Measurements from ENCODE around the gene TRIM28.

The TRIM28 gene

GRCh38 chr19:58579473-58580142, 35.7 kb downstream of the TRIM28 start:
- DNase-seq (ENCODE audit: low spot score): no peak

- DNase-seq (ENCODE audit: low spot score): peak; percentile 63
Observed at GRCh38 chr19:58581227-58582141, 37.6 kb downstream of the TRIM28 start.

GRCh38 chr19:58582985-58583384, 39.1 kb downstream of the TRIM28 start:
- no peak for DNase-seq (ENCODE audit: low spot score)

GRCh38 chr19:58584498-58585441, 40.9 kb downstream of the TRIM28 start:
- no peak for DNase-seq (ENCODE audit: low spot score)

- DNase-seq (ENCODE audit: low spot score): no peak
Observed at GRCh38 chr19:58585442-58586132, 41.7 kb downstream of the TRIM28 start.

- DNase-seq (ENCODE audit: low spot score): no peak
Observed at GRCh38 chr19:58586133-58586765, 42.4 kb downstream of the TRIM28 start.
